ENCODE measurements around the gene EPOP.

EPOP gene

GRCh38 chr17:38703742-38704605 lies 29.2 kb upstream of the EPOP start:
- peaks cover 12% of the 10 kb centered on the region for H3K36me3 ChIP-seq (ENCODE audit: low read depth)
- TF ChIP-seq CTCF (IDR thresholded peaks at IDR 0.05; ENCODE audit: poor library complexity, severe bottlenecking): no peak
- no peaks in the 10 kb centered on the region for H3K9me3 ChIP-seq (ENCODE audit: severe bottlenecking)
- DNase-seq (ENCODE audit: low spot score) (peak; percentile 87), ATAC-seq (ENCODE audit: low read depth) (peak; percentile 46)
- no peaks in the 10 kb centered on the region for H3K27me3 ChIP-seq (ENCODE audit: insufficient read depth, poor library complexity, severe bottlenecking)
- peak overlapping the region; percentile 78 for H3K27ac ChIP-seq (ENCODE audit: poor library complexity, severe bottlenecking)
- H3K4me3 ChIP-seq (ENCODE audit: severe bottlenecking): peak overlapping the region; percentile 54
- no peaks in the 10 kb centered on the region for H3K4me1 ChIP-seq (ENCODE audit: insufficient read depth, poor library complexity, severe bottlenecking)

- H3K9me3 ChIP-seq (ENCODE audit: severe bottlenecking): no peaks in the 10 kb centered on the region
- no peaks in the 10 kb centered on the region for H3K27me3 ChIP-seq (ENCODE audit: insufficient read depth, poor library complexity, severe bottlenecking)
- no peak for DNase-seq (ENCODE audit: low spot score)
- peaks cover 6% of the 10 kb centered on the region for H3K36me3 ChIP-seq (ENCODE audit: low read depth)
- H3K27ac ChIP-seq (ENCODE audit: poor library complexity, severe bottlenecking): peak overlapping the region; percentile 78
- H3K4me3 ChIP-seq (ENCODE audit: severe bottlenecking): peak overlapping the region; percentile 54
- no peak for TF ChIP-seq CTCF (IDR thresholded peaks at IDR 0.05; ENCODE audit: poor library complexity, severe bottlenecking)
- ATAC-seq (ENCODE audit: low read depth): no peak
- no peaks in the 10 kb centered on the region for H3K4me1 ChIP-seq (ENCODE audit: insufficient read depth, poor library complexity, severe bottlenecking)
Measured at GRCh38 chr17:38702916-38703741, 28.4 kb upstream of the EPOP start.

- Histone ChIP-seq H3K27me3 (ENCODE audit: insufficient read depth, poor library complexity, severe bottlenecking) (no peaks in the 10 kb centered on the region), H3K4me3 (ENCODE audit: severe bottlenecking) (peak overlapping the region; percentile 54), H3K27ac (ENCODE audit: poor library complexity, severe bottlenecking) (peak overlapping the region; percentile 78), H3K36me3 (ENCODE audit: low read depth) (no peaks in the 10 kb centered on the region), H3K4me1 (ENCODE audit: insufficient read depth, poor library complexity, severe bottlenecking) (no peaks in the 10 kb centered on the region), H3K9me3 (ENCODE audit: severe bottlenecking) (no peaks in the 10 kb centered on the region)
- DNase-seq (ENCODE audit: low spot score) (peak; percentile 89), ATAC-seq (ENCODE audit: low read depth) (peak; percentile 58)
- TF ChIP-seq CTCF (IDR thresholded peaks at IDR 0.05; ENCODE audit: poor library complexity, severe bottlenecking): no peak
Measured at GRCh38 chr17:38702166-38702915, 27.6 kb upstream of the EPOP start.

- TF ChIP-seq CTCF (IDR thresholded peaks at IDR 0.05; ENCODE audit: poor library complexity, severe bottlenecking): no peak
- ATAC-seq (ENCODE audit: low read depth): peak; percentile 2; the same call in 1 of the 3 replicates
- H3K4me3 ChIP-seq (ENCODE audit: severe bottlenecking): peak overlapping the region; percentile 54
- no peaks in the 10 kb centered on the region for H3K4me1 ChIP-seq (ENCODE audit: insufficient read depth, poor library complexity, severe bottlenecking)
- no peaks in the 10 kb centered on the region for H3K9me3 ChIP-seq (ENCODE audit: severe bottlenecking)
- H3K36me3 ChIP-seq (ENCODE audit: low read depth): no peaks in the 10 kb centered on the region
- DNase-seq (ENCODE audit: low spot score): no peak
- H3K27ac ChIP-seq (ENCODE audit: poor library complexity, severe bottlenecking): peak overlapping the region; percentile 78
- no peaks in the 10 kb centered on the region for H3K27me3 ChIP-seq (ENCODE audit: insufficient read depth, poor library complexity, severe bottlenecking)
Measured at GRCh38 chr17:38701504-38702165, 26.9 kb upstream of the EPOP start.

All from RWPE2 (cell line).